Fibroblast of skin of back (primary cell): ENCODE results near the gene SYNGR2.

Experiments used
- DNase-seq: peaks from one replicate; pipeline ENCODE4 v3.0.0-alpha.2; 2013

The SYNGR2 gene

GRCh38 chr17:78172249-78173051 lies 4.1 kb downstream of the SYNGR2 start:
- DNase-seq, result no peak

DNA sequence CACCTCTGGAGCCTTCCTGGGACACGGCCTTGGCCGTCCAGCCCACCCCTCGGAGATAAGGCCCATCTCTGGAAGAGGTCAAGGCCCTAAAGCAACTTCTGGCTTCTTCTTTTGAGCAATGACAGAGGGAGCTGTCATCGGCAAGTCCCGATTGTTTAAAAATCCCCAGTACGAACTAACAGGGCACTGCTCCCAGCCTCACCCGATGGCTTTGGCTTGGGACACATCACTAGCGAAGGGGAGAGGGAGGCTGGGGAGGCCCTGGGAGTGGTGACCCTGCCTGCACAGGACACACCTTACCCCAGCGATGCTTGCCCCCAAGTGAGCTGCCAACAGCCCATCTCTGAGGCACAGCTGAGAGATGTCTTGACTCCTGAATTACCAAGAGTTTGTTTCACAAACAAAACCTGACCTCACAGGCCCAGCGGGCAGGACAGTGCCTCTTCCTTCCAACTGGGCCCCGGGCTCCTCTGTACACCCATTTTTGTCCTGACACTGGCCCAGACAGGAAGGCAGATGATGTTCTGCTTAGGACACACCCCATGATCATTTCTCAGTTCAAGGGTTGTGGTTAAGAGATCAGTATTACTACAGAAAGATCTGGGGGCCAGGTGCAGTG lies 4.8 kb downstream of the SYNGR2 start:
- no peak for DNase-seq

DNA sequence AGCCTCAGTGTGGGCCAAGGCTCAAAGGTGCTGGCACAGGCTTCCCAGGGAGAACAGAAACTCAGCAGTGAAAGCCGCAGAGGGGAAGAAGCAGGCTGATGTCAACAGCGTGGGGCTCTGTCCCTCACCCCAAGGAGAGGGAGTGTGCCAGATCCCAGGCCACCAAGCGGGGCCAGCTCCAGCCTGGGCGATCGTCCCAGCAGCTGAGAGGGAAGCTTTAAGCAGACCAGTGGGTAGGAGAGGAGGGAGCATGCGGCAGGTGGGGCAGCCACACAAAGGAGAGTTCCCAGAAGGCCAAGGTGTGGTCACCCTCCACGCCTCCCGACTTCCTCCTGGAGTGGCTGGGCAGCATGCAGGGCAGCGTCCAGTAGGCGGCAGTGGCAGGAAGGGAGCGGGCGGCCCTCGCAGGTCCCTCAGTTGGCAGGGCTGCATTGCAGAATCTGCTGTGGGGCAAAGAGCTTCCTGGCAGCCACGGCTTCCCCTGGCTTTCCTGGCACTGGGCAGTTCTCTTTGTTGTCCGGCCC lies 6.0 kb downstream of the SYNGR2 start:
- no peak for DNase-seq

GRCh38 chr17:78174870-78175642 lies 6.7 kb downstream of the SYNGR2 start:
- DNase-seq, result no peak

DNA sequence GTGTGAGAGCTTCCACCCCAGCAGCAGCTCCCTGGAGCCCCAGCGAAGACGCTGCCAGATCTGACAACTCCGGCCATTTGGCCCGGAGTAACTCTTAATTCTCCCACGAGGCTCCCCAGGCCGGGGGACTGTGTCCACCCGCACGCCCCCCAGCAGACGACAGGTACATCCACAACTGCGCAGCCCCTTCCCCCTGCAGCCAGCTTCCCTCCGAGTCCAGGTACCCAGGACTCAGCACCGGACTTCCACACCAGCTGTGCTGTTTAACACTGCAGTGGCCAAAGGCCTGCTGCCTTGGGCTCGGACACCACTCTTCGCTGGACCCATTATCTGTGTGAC lies 7.2 kb downstream of the SYNGR2 start:
- no peak for DNase-seq

DNA sequence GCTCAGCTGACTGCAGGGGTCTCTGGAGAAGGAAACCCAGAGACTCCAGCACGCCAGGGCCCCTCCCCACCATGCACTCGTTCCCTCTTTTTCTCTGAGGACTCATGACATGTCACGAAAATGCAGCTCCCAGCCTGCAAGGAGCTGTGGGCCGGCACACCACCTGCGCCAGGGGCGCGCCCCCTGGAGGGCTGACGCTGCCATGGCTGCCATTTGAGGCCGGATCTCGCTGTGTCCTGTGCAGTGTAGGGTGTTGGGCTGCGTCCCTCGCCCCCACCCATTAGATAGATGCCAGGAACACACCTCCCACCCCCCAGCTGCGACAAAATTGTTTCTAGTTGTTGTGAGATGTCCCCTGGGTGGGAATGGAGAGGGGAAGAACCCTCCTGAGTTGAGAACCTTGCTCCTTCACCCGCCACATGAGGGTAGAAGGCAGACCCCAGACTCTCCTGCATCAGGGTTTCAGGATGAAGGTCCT lies 8.2 kb downstream of the SYNGR2 start:
- peak; percentile 31 for DNase-seq

DNA sequence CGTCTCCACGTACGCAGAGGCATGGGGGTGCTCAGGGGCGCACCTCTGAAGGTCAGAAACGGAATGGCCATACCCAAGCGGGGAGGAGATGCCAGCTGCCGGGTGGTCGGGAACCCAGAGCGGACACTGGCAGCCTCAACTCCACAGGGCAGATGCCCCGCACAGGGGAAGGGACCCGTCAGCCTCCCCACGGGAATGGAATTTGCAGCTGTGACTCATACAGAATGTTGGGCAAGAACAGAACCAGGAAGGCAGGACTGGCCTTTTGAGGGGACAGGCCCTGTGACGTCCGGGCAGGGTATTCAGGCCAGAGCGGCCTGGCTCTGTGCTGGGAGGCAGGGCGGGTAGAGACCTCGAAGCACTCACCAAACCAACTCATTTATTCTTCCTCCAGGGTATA lies 11.0 kb downstream of the SYNGR2 start:
- DNase-seq, result peak; percentile 57

DNA sequence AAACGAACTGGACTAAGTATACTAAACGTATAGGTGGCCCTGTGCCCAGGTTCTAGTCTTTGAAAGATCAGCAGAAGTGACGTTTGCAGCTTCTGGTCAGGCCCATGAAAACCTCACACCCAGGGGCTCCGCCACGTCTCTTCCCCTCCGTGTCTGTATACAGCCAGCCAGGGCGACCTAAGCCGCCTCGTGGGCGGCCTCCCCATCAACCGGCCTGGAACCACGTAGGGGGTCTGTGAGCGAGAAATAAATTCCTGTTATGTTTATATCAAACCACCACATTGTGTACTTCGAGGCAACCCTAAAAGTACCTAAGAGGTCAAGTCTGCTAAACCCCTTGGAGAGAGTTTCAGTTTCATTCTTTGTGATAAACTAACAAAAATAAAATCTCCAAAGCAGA lies 11.7 kb downstream of the SYNGR2 start:
- DNase-seq, result no peak

DNA sequence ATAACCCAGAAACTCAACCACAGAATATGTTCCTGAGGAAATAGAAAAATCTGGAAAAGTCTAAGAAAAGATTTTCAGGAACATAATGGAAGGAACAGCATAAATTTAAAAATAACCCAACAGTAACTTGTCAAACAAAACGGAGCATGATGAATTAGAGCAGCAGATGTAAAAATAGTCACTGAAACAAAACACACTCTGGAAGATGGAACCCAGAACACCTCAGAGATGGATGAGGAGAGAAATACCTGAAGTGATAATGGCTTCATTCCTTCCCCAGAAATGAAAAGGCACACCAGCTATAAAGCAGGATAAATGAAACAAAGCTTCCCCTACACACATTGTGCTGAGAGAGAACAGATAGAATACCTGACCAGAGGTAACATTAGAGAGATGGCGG lies 12.1 kb downstream of the SYNGR2 start:
- DNase-seq, result no peak

GRCh38 chr17:78182504-78182903 lies 14.1 kb downstream of the SYNGR2 start:
- DNase-seq, result no peak

DNA sequence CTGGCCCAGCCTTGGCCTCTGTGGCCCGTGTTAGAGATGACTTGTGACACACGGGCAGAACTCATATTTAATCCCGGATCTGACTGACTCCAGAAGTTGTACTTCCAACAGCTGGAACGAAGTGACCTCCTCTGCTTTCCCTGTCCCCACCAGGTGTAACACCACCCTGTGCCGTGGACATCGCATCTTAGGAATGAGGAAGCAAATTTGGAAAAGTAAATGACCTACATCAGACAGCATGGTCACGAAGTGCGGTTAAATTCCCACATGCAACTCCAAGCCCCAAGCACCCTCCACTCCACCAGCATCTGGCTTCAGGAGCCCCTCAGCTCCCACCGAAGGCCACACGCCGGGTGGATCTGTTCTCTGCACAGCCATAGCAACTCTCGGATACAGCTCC lies 15.5 kb downstream of the SYNGR2 start:
- no peak for DNase-seq

DNA sequence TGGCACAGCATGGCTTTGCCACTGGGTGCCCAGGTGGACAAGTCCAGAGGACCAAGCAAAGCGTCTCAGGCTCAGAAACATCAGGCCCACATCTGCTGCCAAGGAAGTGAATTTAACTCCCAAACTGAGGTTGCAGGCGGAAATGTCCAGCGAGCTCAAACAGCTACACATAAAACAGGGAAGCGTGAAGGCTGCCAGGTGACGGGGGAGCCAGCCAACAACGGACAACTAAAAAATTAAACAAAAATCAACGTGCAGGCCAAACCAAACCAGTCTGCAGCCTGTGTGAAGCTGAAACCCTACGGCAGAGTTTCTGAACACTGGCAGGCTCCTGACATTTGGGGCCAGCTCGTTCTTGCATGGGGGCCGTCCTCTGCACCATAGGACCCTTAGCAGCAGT lies 16.0 kb downstream of the SYNGR2 start:
- DNase-seq, result no peak

DNA sequence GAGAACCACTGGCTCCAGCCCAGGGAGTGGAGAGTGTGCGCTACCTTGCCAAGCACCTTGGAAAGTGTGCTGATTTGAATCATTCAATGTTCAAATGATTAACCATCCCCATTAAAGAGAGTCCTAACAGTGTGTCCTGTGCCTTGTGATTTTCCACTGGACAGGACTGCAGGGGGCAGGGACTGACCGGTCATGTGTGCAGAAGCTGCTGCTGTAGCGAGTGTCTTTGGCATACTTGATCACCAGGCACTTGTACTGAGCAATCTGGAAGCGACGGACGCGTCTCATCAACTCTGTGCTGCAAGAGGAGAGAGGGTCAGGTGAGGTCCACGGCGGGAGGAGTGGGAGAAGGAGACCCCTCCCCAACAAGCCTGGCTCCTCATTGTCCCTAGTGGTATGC lies 16.5 kb downstream of the SYNGR2 start:
- DNase-seq, result no peak

DNA sequence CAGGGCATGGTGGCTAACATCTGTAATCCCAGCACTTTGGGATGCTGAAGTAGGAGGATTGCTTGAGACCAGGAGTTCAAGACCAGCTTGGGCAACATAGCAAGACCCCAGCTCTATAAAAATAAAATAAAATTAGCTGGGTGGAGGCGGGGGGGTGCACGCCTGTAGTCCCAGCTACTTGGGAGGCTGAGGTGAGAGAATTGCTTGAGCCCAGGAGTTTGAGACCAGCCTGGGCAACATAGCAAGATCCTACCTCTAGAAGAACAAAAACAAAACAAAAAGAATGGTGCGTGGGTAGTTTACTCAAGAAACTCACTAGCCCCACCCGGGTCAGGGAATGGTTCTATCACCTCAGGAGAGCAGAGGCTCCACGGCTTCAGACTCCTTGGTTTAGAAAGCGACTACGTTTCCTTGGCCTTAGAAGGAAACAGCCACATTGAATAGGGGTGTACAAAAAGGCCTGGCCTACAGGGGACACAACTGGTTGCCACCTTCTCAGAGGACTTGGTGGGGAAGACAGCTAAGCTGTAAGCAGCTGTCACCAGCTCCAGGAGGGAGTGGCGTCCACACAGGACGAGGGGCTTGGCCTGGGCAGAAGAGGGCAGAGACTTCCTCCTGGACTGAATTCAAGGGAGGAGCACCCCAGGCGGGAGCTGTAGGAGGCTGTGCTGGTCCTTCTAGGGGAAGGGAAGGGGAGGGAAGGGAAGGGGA lies 17.8 kb downstream of the SYNGR2 start:
- peak; percentile 67 for DNase-seq

DNA sequence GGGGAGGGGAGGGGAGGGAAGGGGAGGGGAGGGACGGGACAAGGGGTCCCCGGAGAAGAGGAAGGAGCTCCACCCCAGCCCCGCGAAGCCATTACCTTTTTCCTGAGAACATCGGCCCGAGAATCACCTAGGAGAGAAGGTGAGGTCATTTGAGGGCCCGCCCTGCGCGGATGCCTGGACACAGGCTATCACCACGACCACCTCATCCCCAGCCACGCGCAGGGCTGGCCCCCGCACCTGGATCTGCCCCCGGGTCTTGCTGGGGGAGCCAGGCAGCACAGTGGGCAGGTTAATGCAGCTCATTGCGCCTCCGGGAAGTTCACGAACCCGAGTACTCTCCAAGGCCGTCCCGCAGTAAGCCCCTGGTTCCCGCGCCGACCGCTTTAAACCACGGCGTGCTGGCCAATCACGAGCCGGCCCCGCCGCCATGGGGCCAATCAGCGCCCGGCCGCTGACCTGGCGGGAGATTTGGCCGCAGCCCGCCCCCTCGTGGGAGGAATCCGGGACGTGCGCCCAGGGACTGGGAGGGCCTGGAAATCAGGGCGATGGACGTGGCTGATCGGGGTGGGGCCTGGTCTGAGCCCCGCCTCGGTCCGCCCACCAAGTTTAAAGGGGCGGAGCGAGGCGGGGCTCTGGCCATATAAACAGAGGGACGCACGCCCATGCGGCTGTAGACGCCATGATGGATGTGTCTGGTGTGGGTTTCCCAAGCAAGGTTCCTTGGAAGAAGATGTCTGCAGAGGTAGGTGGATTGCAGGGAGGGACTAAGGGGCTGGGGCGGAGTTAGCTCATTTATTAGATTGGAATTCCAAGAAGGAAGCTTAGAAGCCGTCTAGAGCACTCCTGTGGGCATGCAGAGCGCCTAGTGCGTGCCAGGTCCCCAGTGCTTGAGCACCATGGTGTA lies 18.6 kb downstream of the SYNGR2 start, which contains the start of the genes AFMID and TK1:
TSS of gene AFMID (plus strand) at position 671 of the 904 bp plus-strand sequence. CDS start at position 680, 9 bp downstream.
TSS of gene TK1 (minus strand) at position 361 of the 904 bp plus-strand sequence. CDS start at position 303, 58 bp downstream.
- peak; percentile 95 for DNase-seq

- no peak for DNase-seq
These were observed 28.3 kb downstream of the SYNGR2 start for GRCh38 chr17:78196716-78197115.

DNA sequence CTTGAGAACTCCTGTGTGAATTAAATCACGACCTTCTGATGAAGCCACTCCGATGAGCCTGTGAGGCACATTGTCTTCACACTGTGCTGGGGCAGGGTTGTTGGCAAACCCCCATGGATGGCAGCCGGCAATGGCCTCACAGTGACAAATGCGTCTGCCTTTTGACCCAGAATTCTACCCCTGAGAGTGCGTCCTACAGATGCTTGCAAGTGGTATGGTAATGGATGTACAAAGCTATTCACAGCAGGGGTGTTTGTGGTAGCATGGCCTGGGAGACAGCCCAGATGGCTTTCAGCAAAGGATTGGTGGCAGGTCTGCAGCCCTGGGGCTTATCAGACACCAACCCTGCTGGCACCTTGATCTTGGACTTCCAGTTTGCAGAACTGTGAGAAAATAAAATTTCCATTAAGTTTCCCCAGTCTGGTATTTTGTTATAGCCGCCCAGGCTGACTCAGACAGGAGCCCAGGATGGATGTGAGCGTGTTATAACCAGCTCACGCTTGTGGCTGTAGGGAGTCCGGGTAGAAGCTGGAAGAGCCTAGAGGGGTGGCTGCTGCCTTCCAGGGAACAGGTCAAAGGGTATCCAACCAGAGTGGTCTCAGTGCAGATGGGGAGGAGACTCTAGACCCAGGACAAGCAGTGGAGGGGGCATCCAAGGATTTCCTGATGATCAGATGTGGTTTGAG lies 28.9 kb downstream of the SYNGR2 start:
- peak; percentile 47 for DNase-seq

DNA sequence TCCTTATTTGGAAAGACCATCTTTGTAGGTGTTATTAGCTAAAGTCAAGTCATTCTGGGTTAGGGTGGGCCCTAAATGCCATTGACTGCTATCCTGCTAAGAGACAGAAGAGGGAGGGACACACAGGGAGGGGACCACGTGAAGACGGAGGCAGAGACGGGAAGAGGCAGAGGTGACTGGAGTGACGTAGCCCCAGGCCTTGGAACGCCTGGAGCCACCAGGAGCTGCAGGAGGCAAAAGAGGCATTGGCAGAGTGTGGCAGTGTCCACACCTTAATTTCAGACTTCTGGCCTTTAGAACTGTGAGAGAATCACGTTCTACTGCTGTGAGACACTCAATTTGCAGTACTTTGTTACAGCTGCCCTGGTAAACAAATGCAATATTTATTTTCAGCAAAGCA lies 32.1 kb downstream of the SYNGR2 start:
- DNase-seq, result no peak

DNA sequence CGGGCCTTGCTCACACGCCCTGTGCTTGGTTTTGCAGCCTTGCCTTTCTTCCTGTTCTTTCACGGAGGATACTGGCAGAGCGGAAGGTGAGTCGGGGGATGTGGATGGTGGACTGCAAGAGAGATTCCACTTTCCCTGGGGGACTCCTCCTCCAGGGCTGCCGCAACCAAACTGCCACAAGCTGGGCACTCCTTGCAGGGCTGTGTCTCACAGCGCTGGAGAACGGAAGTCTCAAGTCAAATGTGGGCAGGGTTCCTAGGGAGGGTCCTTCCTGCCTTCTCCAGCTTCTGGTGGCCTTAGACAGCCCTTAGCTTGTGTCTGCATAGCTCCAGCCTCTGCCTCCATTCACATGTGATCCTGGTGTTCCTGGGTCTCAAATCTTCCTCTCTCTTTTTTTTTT lies 34.3 kb downstream of the SYNGR2 start:
- no peak for DNase-seq

DNA sequence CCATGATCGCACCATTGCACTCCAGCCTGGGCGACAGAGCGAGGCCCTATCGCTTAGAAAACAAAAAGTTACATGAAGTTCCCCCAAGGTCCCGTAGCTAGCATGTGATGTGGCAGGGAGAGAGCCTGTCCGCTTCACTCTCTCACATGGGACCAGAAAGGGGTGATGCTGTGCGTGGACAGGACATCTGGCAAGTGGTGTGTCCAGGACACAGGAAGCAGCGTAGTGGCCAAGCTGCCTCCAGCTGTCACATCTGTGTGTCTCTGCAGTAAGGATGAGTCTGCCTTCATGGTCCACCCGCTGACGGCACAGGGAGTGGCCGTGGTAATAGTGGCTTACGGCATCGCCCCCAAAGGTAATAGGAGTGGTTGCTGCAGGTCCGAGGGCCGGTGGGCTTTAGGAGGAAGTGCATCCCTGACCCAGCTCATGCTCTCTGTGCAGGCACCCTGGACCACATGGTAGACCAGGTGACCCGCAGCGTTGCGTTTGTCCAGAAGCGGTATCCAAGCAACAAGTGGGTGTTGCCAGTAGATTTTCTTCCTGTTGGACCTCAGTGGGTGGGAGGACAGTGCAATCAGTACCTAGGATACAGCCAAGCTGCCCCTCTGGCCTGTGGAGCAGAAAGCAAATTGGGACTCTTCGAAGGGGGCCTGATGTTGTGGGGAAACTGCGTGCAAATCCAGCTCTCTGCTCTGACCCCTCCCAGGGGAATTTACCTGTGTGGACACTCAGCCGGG lies 36.2 kb downstream of the SYNGR2 start:
- no peak for DNase-seq
